ENCODE measurements around the gene HAPLN1. TPM values are rescaled to one million over a fixed set of nuclear protein-coding genes. Genes with fewer than 3 reads are reported as not detected.

Gene HAPLN1
- total RNA-seq, 2 donors from 2014 or later = not detected

GRCh38 chr5:83595217-83595616 is 125.4 kb downstream of the HAPLN1 start:
- Mint-ChIP-seq H3K9me3 (no peaks in the 10 kb centered on the region), H3K36me3 (no peaks in the 10 kb centered on the region), H3K27ac (no peak overlapping the region)
- DNase-seq (ENCODE audit: low spot score in 2 of 2) = no peak
- ATAC-seq = no peak

GRCh38 chr5:83590966-83591365 is 129.7 kb downstream of the HAPLN1 start:
- Mint-ChIP-seq H3K9me3 (no peaks in the 10 kb centered on the region), H3K36me3 (no peaks in the 10 kb centered on the region), H3K27ac (no peak overlapping the region)
- ATAC-seq = no peak
- DNase-seq (ENCODE audit: low spot score in 2 of 2) = no peak

- Mint-ChIP-seq H3K9me3 (no peaks in the 10 kb centered on the region), H3K27ac (no peak overlapping the region), H3K36me3 (no peaks in the 10 kb centered on the region)
- ATAC-seq (no peak), DNase-seq (ENCODE audit: low spot score in 2 of 2) (no peak)
Observed at GRCh38 chr5:83589786-83590185, 130.9 kb downstream of the HAPLN1 start.

Other genes starting within 250 kb of the HAPLN1 start
- gene VCAN, start 249.1 kb downstream of the HAPLN1 start, total RNA-seq = under 1 TPM; 0.04 to 0.11 TPM